ENCODE results near the gene CCDC146.
A peak's percentile ranks its signal among the peaks of the same experiment; 100 is the strongest.

Gene CCDC146

DNA sequence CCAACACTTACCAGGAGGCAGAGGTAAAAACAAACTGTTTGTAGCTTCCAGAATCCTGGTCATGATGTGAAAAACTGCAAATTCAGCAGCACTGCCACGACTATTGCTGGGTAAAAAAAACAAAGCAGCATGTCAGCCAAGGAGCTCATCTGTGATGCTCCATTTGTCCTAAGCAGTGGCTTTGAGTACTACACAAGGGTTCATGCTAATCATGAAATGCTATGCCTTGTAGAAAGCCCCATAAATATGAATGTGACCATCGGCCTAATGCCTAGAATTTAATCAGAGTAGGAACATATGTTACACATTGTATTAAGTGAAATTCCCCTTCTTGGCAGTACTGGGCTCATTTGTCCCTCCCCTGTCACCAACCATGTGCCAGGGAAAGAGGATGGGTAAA, 198.3 kb downstream of the CCDC146 start:
- Histone ChIP-seq H3K79me2 (ENCODE audit: low read length) (no peaks in the 10 kb centered on the region), H3K27me3 (ENCODE audit: low read depth, low read length) (no peaks in the 10 kb centered on the region), H3K27ac (ENCODE audit: low read length) (no peak overlapping the region), H3K36me3 (replicated peaks; ENCODE audit: low read depth, low read length) (peaks cover 14% of the 10 kb centered on the region), H4K20me1 (ENCODE audit: insufficient read depth, low read length) (no peaks in the 10 kb centered on the region), H2AFZ (ENCODE audit: low read depth, low read length) (no peak overlapping the region), H3K4me2 (ENCODE audit: low read length) (no peak overlapping the region), H3K4me3 (ENCODE audit: low read length) (no peak overlapping the region), H3K4me1 (ENCODE audit: low read length) (no peaks in the 10 kb centered on the region), H3K9ac (ENCODE audit: low read length) (no peak overlapping the region), H3K9me3 (ENCODE audit: insufficient read depth, low read length) (no peaks in the 10 kb centered on the region)
- TF ChIP-seq EZH2phosphoT487 (IDR thresholded peaks at IDR 0.05; ENCODE audit: low read depth) = no peak
- TF ChIP-seq, protein P1, sequence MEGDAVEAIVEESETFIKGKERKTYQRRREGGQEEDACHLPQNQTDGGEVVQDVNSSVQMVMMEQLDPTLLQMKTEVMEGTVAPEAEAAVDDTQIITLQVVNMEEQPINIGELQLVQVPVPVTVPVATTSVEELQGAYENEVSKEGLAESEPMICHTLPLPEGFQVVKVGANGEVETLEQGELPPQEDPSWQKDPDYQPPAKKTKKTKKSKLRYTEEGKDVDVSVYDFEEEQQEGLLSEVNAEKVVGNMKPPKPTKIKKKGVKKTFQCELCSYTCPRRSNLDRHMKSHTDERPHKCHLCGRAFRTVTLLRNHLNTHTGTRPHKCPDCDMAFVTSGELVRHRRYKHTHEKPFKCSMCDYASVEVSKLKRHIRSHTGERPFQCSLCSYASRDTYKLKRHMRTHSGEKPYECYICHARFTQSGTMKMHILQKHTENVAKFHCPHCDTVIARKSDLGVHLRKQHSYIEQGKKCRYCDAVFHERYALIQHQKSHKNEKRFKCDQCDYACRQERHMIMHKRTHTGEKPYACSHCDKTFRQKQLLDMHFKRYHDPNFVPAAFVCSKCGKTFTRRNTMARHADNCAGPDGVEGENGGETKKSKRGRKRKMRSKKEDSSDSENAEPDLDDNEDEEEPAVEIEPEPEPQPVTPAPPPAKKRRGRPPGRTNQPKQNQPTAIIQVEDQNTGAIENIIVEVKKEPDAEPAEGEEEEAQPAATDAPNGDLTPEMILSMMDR (IDR thresholded peaks at IDR 0.05; ENCODE audit: low read depth, low read length) = no peak

DNA sequence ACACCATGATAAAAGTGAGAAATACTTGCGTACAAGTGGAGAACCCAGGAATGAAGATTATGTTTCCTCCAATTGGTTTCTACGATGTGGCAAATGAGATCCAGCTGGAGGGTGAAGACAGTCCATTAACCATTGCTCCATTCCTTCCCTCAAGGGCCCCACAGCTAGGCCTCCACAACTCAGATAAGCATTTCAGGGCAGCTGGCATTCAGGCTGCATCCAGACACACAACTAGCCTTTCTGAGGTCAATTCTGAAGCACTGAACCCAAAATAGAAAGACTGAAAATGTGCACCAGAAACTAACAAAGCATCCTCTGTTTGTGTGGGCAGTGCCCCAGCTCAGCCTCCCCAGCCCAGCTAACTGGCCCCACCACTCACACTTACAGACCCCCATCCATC, 198.9 kb downstream of the CCDC146 start:
- Histone ChIP-seq H3K4me2 (ENCODE audit: low read length) (no peak overlapping the region), H3K79me2 (ENCODE audit: low read length) (no peaks in the 10 kb centered on the region), H4K20me1 (ENCODE audit: insufficient read depth, low read length) (no peaks in the 10 kb centered on the region), H3K4me1 (ENCODE audit: low read length) (peaks cover 6% of the 10 kb centered on the region), H3K27ac (ENCODE audit: low read length) (no peak overlapping the region), H3K36me3 (replicated peaks; ENCODE audit: low read depth, low read length) (peaks cover 14% of the 10 kb centered on the region), H3K4me3 (ENCODE audit: low read length) (no peak overlapping the region), H3K9ac (ENCODE audit: low read length) (no peak overlapping the region), H2AFZ (ENCODE audit: low read depth, low read length) (no peak overlapping the region), H3K9me3 (ENCODE audit: insufficient read depth, low read length) (no peaks in the 10 kb centered on the region), H3K27me3 (ENCODE audit: low read depth, low read length) (no peaks in the 10 kb centered on the region)
- TF ChIP-seq EZH2phosphoT487 (IDR thresholded peaks at IDR 0.05; ENCODE audit: low read depth) = no peak
- TF ChIP-seq, protein P1 (IDR thresholded peaks at IDR 0.05; ENCODE audit: low read depth, low read length) = no peak

DNA sequence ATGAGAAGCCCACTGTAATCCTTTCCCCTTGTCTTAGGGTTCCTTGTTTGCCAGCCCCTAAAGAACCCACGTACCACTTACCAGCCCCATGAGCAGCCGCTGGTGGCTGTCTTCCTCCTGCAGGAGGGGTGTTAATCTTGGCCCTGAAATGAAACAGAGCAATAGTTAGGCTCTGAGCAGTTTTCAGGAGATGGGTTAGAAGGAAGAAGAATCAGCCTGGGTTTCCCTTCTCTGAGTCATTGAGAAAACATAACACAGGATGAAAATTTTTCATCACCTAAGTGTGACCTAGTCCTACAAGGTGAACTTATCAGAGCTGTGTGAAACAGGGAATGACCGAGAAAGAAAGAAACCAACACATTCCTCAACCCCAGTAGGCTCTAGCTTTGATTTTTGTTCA, 203.7 kb downstream of the CCDC146 start:
- H3K4me1 ChIP-seq (ENCODE audit: low read length) = peaks cover 47% of the 10 kb centered on the region
- H4K20me1 ChIP-seq (ENCODE audit: insufficient read depth, low read length) = no peaks in the 10 kb centered on the region
- TF ChIP-seq, protein P1 (IDR thresholded peaks at IDR 0.05; ENCODE audit: low read depth, low read length) = no peak
- no peak for TF ChIP-seq EZH2phosphoT487 (IDR thresholded peaks at IDR 0.05; ENCODE audit: low read depth)
- no peaks in the 10 kb centered on the region for H3K9me3 ChIP-seq (ENCODE audit: insufficient read depth, low read length)
- no peak overlapping the region for H3K27ac ChIP-seq (ENCODE audit: low read length)
- H3K79me2 ChIP-seq (ENCODE audit: low read length) = no peaks in the 10 kb centered on the region
- no peak overlapping the region for H2AFZ ChIP-seq (ENCODE audit: low read depth, low read length)
- H3K27me3 ChIP-seq (ENCODE audit: low read depth, low read length) = no peaks in the 10 kb centered on the region
- 0 out of 2 replicates have a peak overlapping the region, but pooled peaks have one; percentile 2 for H3K4me2 ChIP-seq (ENCODE audit: low read length)
- no peak overlapping the region for H3K9ac ChIP-seq (ENCODE audit: low read length)
- no peaks in the 10 kb centered on the region for H3K36me3 ChIP-seq (replicated peaks; ENCODE audit: low read depth, low read length)
- no peak overlapping the region for H3K4me3 ChIP-seq (ENCODE audit: low read length)

DNA sequence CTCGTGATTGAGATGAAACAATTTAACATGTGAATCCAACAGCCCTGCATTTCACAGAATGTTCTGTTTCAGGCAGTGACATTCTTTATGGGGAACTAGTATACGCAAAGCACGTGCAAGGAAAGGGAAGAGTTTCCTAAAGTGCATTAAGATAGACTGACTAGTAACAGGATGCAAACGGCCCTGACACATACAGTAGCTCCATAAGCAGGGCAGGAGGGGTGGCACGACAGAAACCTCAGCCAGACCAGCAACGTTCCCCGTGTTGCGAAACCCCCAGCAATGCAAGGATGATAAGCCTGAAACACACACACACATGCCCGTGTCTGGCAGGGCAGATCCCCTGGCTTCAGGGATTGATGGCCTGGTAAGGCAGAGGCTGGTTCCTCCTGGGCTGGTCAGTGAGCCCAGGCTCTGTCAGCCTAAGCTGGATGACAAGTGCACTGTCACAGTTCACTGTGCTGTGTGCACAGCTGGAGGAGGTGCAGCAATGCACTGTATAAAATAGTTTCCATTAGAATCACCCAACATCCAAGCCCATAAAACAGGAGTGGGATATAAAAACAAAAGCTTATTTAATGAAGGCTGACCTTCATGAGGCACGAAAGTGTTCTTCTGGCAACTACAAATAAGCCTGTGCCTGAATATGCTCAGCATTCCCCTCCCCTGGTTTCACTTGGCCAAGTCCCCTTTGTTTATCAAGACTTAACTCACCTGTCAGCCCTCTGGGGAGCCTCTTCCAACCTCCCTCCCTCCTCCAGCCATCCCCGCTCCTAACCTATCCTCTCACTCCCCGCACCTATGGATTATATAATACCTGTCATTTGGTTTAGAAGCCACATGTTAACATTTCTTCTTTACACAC, 204.9 kb downstream of the CCDC146 start:
- Histone ChIP-seq H3K4me1 (ENCODE audit: low read length) (peaks cover 58% of the 10 kb centered on the region), H3K79me2 (ENCODE audit: low read length) (no peaks in the 10 kb centered on the region), H3K9ac (ENCODE audit: low read length) (no peak overlapping the region), H3K27me3 (ENCODE audit: low read depth, low read length) (no peaks in the 10 kb centered on the region), H2AFZ (ENCODE audit: low read depth, low read length) (no peak overlapping the region), H3K36me3 (replicated peaks; ENCODE audit: low read depth, low read length) (no peaks in the 10 kb centered on the region), H3K4me2 (ENCODE audit: low read length) (no peak overlapping the region), H3K27ac (ENCODE audit: low read length) (no peak overlapping the region), H4K20me1 (ENCODE audit: insufficient read depth, low read length) (no peaks in the 10 kb centered on the region), H3K9me3 (ENCODE audit: insufficient read depth, low read length) (no peaks in the 10 kb centered on the region), H3K4me3 (ENCODE audit: low read length) (no peak overlapping the region)
- no peak for TF ChIP-seq EZH2phosphoT487 (IDR thresholded peaks at IDR 0.05; ENCODE audit: low read depth)
- TF ChIP-seq, protein P1 (IDR thresholded peaks at IDR 0.05; ENCODE audit: low read depth, low read length) = no peak

Measured in OCI-LY3 (cell line).